SK-N-SH treated with all-trans-retinoic acid at 6 μM for 48 hours (cell line): ENCODE results near the gene RAMACL.

Source experiments
- ATAC-seq: fragments of 200-7000 bp; cut with Tn5 transposase; 3 replicates; pipeline ENCODE4 v1.9.1; 2020; ENCODE audit warnings: mild to moderate bottlenecking, moderate library complexity
- BACH2 ChIP-seq: fragments of 250-450 bp; sonication (Bioruptor Pico); IDR thresholded peaks from 2 replicates; pipeline ENCODE4 v1.9.0; 2021; ENCODE audit warnings: mild to moderate bottlenecking, borderline replicate concordance
- ESRRG ChIP-seq: fragments of 250-450 bp; sonication (Bioruptor Pico); IDR thresholded peaks from 2 replicates; pipeline ENCODE4 v1.6.1; 2021; ENCODE audit warnings: mild to moderate bottlenecking
- ISL1 ChIP-seq: fragments of 250-450 bp; sonication (Bioruptor Pico); IDR thresholded peaks from 2 replicates; pipeline ENCODE4 v2.1.2; 2022; ENCODE audit warnings: mild to moderate bottlenecking, moderate library complexity
- OSR1 ChIP-seq: fragments of 250-450 bp; sonication (Bioruptor Pico); IDR thresholded peaks from 2 replicates; pipeline ENCODE4 v1.8.0; 2022; ENCODE audit warnings: moderate library complexity, mild to moderate bottlenecking, inconsistent platforms
- PATZ1 ChIP-seq: fragments of 250-450 bp; sonication (Bioruptor Pico); IDR thresholded peaks from 2 replicates; pipeline ENCODE4 v1.8.0; 2020; ENCODE audit warnings: mild to moderate bottlenecking, moderate library complexity, borderline replicate concordance
- PPARA ChIP-seq: fragments of 250-450 bp; sonication (Bioruptor Pico); IDR thresholded peaks from 2 replicates; pipeline ENCODE4 v1.5.0; 2020; ENCODE audit warnings: mild to moderate bottlenecking, borderline replicate concordance
- RARB ChIP-seq: fragments of 250-450 bp; sonication (Bioruptor Pico); IDR thresholded peaks from 2 replicates; pipeline ENCODE4 v1.8.0; 2021; ENCODE audit warnings: mild to moderate bottlenecking, moderate library complexity
- SNAI2 ChIP-seq: fragments of 250-450 bp; sonication (Bioruptor Pico); IDR thresholded peaks from 2 replicates; pipeline ENCODE4 v1.5.0; 2020; ENCODE audit warnings: mild to moderate bottlenecking, moderate library complexity
- TOX ChIP-seq: fragments of 250-450 bp; sonication (Bioruptor Pico); IDR thresholded peaks from 2 replicates; pipeline ENCODE4 v1.8.0; 2021; ENCODE audit warnings: mild to moderate bottlenecking, moderate library complexity, borderline replicate concordance
- TSHZ2 ChIP-seq: fragments of 250-450 bp; sonication (Bioruptor Pico); IDR thresholded peaks from 2 replicates; pipeline ENCODE4 v1.5.0; 2020; ENCODE audit warnings: mild to moderate bottlenecking, moderate library complexity
- ZC3H10 ChIP-seq: fragments of 250-450 bp; sonication (Bioruptor Pico); IDR thresholded peaks from 2 replicates; pipeline ENCODE4 v1.5.1; 2021; ENCODE audit warnings: mild to moderate bottlenecking, moderate library complexity
- ZFP3 ChIP-seq: fragments of 250-450 bp; sonication (Bioruptor Pico); IDR thresholded peaks from 2 replicates; pipeline ENCODE4 v1.5.0; 2020; ENCODE audit warnings: mild to moderate bottlenecking, moderate library complexity
- ZNF565 ChIP-seq: fragments of 450-650 bp; formaldehyde crosslinking; conservative IDR thresholded peaks from 2 replicates; pipeline ENCODE4 v1.5.0; 2020; ENCODE audit warnings: low read depth, mild to moderate bottlenecking, moderate library complexity
- ZNF70 ChIP-seq: fragments of 450-650 bp; formaldehyde crosslinking; IDR thresholded peaks from 2 replicates; pipeline ENCODE4 v1.5.0; 2020; ENCODE audit warnings: mild to moderate bottlenecking, moderate library complexity
- ZNF8 ChIP-seq: fragments of 450-650 bp; formaldehyde crosslinking; IDR thresholded peaks from 2 replicates; pipeline ENCODE4 v1.5.0; 2020; ENCODE audit warnings: mild to moderate bottlenecking, moderate library complexity
- TF ChIP-seq, protein P1 (sequence below): fragments of 250-450 bp; sonication (Bioruptor Pico); IDR thresholded peaks from 2 replicates; pipeline ENCODE4 v1.5.1; 2021; ENCODE audit warnings: mild to moderate bottlenecking, moderate library complexity
- TF ChIP-seq, protein P2 (sequence below): fragments of 250-450 bp; sonication (Bioruptor Pico); IDR thresholded peaks from 2 replicates; pipeline ENCODE4 v1.5.1; 2020; ENCODE audit warnings: low read depth, mild to moderate bottlenecking, moderate library complexity

The RAMACL gene

DNA sequence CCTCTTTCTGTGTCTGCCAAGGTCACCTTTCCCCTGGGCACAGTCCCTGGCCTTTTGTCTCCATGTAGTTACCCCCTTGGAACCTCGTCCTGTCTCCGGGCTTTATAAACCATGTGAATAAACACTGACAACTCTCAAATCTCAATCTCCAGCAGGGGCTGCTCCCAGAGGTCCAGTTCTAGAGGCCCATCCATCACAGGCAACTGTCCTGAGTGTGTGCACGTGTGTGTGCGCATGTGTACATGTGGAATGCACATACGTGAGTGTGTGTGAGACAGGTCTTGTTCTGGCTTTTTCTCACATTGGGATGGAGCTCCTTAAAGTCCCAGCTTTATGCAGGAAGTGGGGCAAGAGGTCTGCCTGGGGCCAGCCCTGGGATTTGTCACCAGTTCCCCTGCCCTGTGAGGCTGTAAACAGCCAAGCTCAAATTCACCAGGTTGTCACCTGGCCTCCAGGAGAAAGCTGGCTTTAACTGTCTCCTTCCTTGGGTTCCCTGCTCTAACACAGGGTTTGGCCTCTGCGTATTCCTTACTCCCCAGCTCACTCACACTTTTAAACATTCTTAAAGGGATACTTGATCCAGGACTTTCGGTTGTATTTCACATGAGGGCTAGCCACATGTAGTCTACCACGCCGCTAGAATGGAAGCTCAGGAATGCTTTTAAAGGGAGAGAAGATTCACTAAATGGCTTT lies 42.7 kb downstream of the RAMACL start:
- no peak for ATAC-seq
- no peak for TF ChIP-seq ZNF565 (CRISPR knock-in tag)
- TF ChIP-seq ZNF8 (CRISPR knock-in tag), result no peak
- TF ChIP-seq OSR1 (CRISPR knock-in tag), result no peak
- TF ChIP-seq BACH2, result no peak
- TF ChIP-seq ZC3H10 (CRISPR knock-in tag), result no peak
- no peak for TF ChIP-seq ZFP3 (CRISPR knock-in tag)

GRCh38 chr6:166542580-166542912 lies 43.9 kb downstream of the RAMACL start:
- peak; percentile 57; the same call in 2 of the 3 replicates for ATAC-seq
- no peak for TF ChIP-seq ESRRG (CRISPR knock-in tag)

GRCh38 chr6:166541876-166542579 lies 44.5 kb downstream of the RAMACL start:
- TF ChIP-seq TOX (CRISPR knock-in tag), result no peak
- no peak for TF ChIP-seq ZNF70 (CRISPR knock-in tag)
- TF ChIP-seq ZFP3 (CRISPR knock-in tag), result no peak
- TF ChIP-seq PPARA, result no peak
- no peak for TF ChIP-seq BACH2
- TF ChIP-seq ZNF8 (CRISPR knock-in tag), result no peak
- TF ChIP-seq, protein P1, sequence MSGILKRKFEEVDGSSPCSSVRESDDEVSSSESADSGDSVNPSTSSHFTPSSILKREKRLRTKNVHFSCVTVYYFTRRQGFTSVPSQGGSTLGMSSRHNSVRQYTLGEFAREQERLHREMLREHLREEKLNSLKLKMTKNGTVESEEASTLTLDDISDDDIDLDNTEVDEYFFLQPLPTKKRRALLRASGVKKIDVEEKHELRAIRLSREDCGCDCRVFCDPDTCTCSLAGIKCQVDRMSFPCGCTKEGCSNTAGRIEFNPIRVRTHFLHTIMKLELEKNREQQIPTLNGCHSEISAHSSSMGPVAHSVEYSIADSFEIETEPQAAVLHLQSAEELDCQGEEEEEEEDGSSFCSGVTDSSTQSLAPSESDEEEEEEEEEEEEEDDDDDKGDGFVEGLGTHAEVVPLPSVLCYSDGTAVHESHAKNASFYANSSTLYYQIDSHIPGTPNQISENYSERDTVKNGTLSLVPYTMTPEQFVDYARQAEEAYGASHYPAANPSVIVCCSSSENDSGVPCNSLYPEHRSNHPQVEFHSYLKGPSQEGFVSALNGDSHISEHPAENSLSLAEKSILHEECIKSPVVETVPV (CRISPR knock-in tag), result no peak
- no peak for TF ChIP-seq TSHZ2 (CRISPR knock-in tag)
- ATAC-seq, result no peak

- ATAC-seq, result no peak
- no peak for TF ChIP-seq OSR1 (CRISPR knock-in tag)
- TF ChIP-seq, all 23 proteins: peak for 0
These were observed 45.1 kb downstream of the RAMACL start for GRCh38 chr6:166541366-166541765.

DNA sequence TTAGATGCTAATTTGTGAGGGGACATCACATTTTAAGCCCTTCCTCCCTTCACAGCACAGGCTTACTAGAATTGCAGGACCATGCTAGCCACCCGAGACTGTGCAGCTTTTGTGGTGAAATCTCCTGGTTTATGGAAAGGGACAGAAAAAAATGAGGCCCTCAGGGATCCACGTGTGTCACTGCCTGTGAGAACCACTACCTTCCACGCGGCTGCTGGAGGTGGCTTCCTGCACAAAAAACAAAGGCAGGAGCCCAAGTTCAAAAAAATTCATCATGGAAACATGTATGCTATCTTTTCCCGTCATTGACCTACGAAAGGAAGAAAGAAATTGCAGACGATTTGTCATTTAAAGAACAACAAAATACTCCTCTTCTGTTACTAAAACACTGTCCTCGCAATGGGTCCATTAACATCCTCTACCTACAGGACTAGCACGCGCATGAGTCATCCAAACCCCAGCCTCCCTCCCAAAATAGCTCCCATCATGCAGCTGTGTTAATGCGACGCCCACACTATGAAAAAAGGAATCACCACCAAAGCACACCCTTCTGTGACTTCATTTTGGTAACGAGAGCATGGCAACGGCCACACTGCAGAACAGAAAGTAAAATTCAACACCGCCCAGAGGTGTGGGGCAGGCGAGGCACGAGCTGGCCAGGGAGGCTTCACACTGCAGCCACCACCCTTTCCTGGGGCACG lies 45.7 kb downstream of the RAMACL start:
- ATAC-seq, result no peak; the same call in 2 of the 3 replicates
- no peak for TF ChIP-seq SNAI2 (CRISPR knock-in tag)
- TF ChIP-seq, protein P2, sequence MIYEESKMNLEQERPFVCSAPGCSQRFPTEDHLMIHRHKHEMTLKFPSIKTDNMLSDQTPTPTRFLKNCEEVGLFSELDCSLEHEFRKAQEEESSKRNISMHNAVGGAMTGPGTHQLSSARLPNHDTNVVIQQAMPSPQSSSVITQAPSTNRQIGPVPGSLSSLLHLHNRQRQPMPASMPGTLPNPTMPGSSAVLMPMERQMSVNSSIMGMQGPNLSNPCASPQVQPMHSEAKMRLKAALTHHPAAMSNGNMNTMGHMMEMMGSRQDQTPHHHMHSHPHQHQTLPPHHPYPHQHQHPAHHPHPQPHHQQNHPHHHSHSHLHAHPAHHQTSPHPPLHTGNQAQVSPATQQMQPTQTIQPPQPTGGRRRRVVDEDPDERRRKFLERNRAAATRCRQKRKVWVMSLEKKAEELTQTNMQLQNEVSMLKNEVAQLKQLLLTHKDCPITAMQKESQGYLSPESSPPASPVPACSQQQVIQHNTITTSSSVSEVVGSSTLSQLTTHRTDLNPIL (CRISPR knock-in tag), result no peak
- no peak for TF ChIP-seq PATZ1 (CRISPR knock-in tag)
- TF ChIP-seq ISL1 (CRISPR knock-in tag), result no peak
- TF ChIP-seq, protein P1 (CRISPR knock-in tag), result no peak
- TF ChIP-seq RARB, result no peak
